IMR-90 (cell line): Measurements from ENCODE around the gene TARDBP. TPM values are rescaled to one million over a fixed set of nuclear protein-coding genes. Genes with fewer than 3 reads are reported as not detected.

Source experiments
- ATAC-seq: fragments of 200-7000 bp; cut with Tn5 transposase; 2 replicates; pipeline ENCODE4 v1.9.1; 2020; ENCODE audit warnings: low read depth, mild to moderate bottlenecking, moderate library complexity
- BruUV-seq: library from RNA; stranded (reverse); fragments of 400-500 nt; replicated peaks from 2 replicates; lab custom pipeline; 2021; lab: Mats Ljungman, UMichigan
- CTCF ChIA-PET: fragments of 300-600 bp; formaldehyde crosslinking; extraction: SDS; loops from one replicate; lab custom pipeline; 2021; ENCODE audit warnings: antibody characterized with exemption; lab: Yijun Ruan, JAX
- POLR2A ChIA-PET: fragments of 300-600 bp; sonication (Branson Sonifier 250); formaldehyde crosslinking; loops from one replicate; lab custom pipeline; 2022; ENCODE audit warnings: antibody characterized with exemption; ENCODE audit not compliant: unreplicated experiment; lab: Charles Lee
- DNase-seq: peaks from one replicate; pipeline ENCODE4 v3.0.0; 2013
- H2AFZ ChIP-seq: replicated peaks from 2 replicates; pipeline ENCODE3; 2013; ENCODE audit warnings: low read length, mild to moderate bottlenecking; ENCODE audit not compliant: poor library complexity
- H2AK5ac ChIP-seq: 2 replicates; pipeline ENCODE4 v1.6.1; 2013; ENCODE audit warnings: low read depth, low read length, inconsistent platforms
- H2AK9ac ChIP-seq: replicated peaks from 2 replicates; pipeline ENCODE3; 2013; ENCODE audit warnings: mild to moderate bottlenecking, low read depth, low read length, moderate library complexity; ENCODE audit not compliant: poor library complexity
- H2BK120ac ChIP-seq: 2 replicates; pipeline ENCODE4 v1.6.1; 2013; ENCODE audit warnings: low read depth, low read length, inconsistent platforms
- H2BK15ac ChIP-seq: 3 replicates; pipeline ENCODE4 v1.6.1; 2013; ENCODE audit warnings: low read depth, low read length, inconsistent platforms
- H2BK20ac ChIP-seq: 2 replicates; pipeline ENCODE4 v1.6.1; 2013; ENCODE audit warnings: low read depth, mild to moderate bottlenecking, inconsistent platforms, low read length, moderate library complexity
- H2BK5ac ChIP-seq: 2 replicates; pipeline ENCODE4 v1.6.1; 2013; ENCODE audit warnings: mild to moderate bottlenecking, low read depth, low read length, inconsistent platforms; ENCODE audit not compliant: poor library complexity, severe bottlenecking
- H3K14ac ChIP-seq: replicated peaks from 2 replicates; pipeline ENCODE4 v1.6.1; 2013; ENCODE audit warnings: low read depth, low read length, inconsistent platforms
- H3K18ac ChIP-seq: 2 replicates; pipeline ENCODE4 v1.6.1; 2013; ENCODE audit warnings: low read depth, low read length, control low read depth
- H3K23ac ChIP-seq: 2 replicates; pipeline ENCODE4 v1.6.1; 2013; ENCODE audit warnings: low read depth, low read length, inconsistent platforms
- H3K27ac ChIP-seq: 2 replicates; pipeline ENCODE4 v1.5.1; 2013; ENCODE audit warnings: mild to moderate bottlenecking, control low read depth, low read length; ENCODE audit not compliant: insufficient read depth
- H3K27me3 ChIP-seq: 2 replicates; pipeline ENCODE4 v1.6.1; 2013; ENCODE audit warnings: low read length; ENCODE audit not compliant: control insufficient read depth, insufficient read depth
- H3K36me3 ChIP-seq: 2 replicates; pipeline ENCODE4 v1.6.1; 2013; ENCODE audit warnings: low read length, mixed read lengths; ENCODE audit not compliant: control insufficient read depth, insufficient read depth
- H3K4ac ChIP-seq: 2 replicates; pipeline ENCODE4 v1.6.1; 2013; ENCODE audit warnings: low read depth, low read length, inconsistent platforms
- H3K4me1 ChIP-seq: 2 replicates; pipeline ENCODE4 v1.6.1; 2013; ENCODE audit warnings: low read length, mixed read lengths; ENCODE audit not compliant: control insufficient read depth, insufficient read depth
- H3K4me2 ChIP-seq: 2 replicates; pipeline ENCODE4 v1.6.1; 2013; ENCODE audit warnings: low read depth, mild to moderate bottlenecking, control low read depth, low read length, moderate library complexity
- H3K4me3 ChIP-seq: 2 replicates; pipeline ENCODE4 v1.5.1; 2013; ENCODE audit warnings: low read depth, mild to moderate bottlenecking, control low read depth, low read length, moderate library complexity; ENCODE audit not compliant: insufficient read depth
- H3K56ac ChIP-seq: 2 replicates; pipeline ENCODE4 v1.6.1; 2013; ENCODE audit warnings: low read length, inconsistent platforms; ENCODE audit not compliant: insufficient read depth; ENCODE audit errors: extremely low read depth
- H3K79me1 ChIP-seq, 2 experiments: 2 replicates each; pipeline ENCODE4 v1.6.1; 2013; ENCODE audit warnings: low read length in 2 of 2, inconsistent platforms in 1 of 2, low read depth in 1 of 2
- H3K9ac ChIP-seq: 2 replicates; pipeline ENCODE4 v1.6.1; 2013; ENCODE audit warnings: low read depth, low read length, control low read depth
- H3K9me1 ChIP-seq: 2 replicates; pipeline ENCODE4 v1.6.1; 2013; ENCODE audit warnings: low read length, inconsistent platforms; ENCODE audit not compliant: insufficient read depth
- H3K9me3 ChIP-seq: 2 replicates; pipeline ENCODE4 v1.6.1; 2013; ENCODE audit warnings: low read length; ENCODE audit not compliant: control insufficient read depth, insufficient read depth
- H4K20me1 ChIP-seq: 2 replicates; pipeline ENCODE4 v1.6.1; 2013; ENCODE audit warnings: low read length, inconsistent platforms; ENCODE audit not compliant: insufficient read depth
- H4K5ac ChIP-seq: 2 replicates; pipeline ENCODE4 v1.6.1; 2013; ENCODE audit warnings: mild to moderate bottlenecking, low read depth, low read length, control low read depth
- H4K8ac ChIP-seq, 2 experiments: 2 replicates each; pipeline ENCODE4 v1.6.1; 2013; ENCODE audit warnings: low read depth in 2 of 2, low read length in 2 of 2, control low read depth in 1 of 2, inconsistent platforms in 1 of 2
- H4K91ac ChIP-seq: 2 replicates; pipeline ENCODE4 v1.6.1; 2013; ENCODE audit warnings: low read depth, low read length, inconsistent platforms; ENCODE audit not compliant: insufficient read depth
- BHLHE40 ChIP-seq: fragments of 150-350 bp; IDR thresholded peaks from 2 replicates; pipeline ENCODE4 v1.6.1; 2016; ENCODE audit warnings: mild to moderate bottlenecking, low read depth, low read length
- CTCF ChIP-seq: conservative IDR thresholded peaks from 2 replicates; pipeline ENCODE4 v1.5.1; 2012; ENCODE audit warnings: mild to moderate bottlenecking, low read depth, low read length, improper control_type of control experiment
- MAFK ChIP-seq: IDR thresholded peaks from 2 replicates; pipeline ENCODE4 v1.6.1; 2012; ENCODE audit warnings: low read depth, low read length, improper control_type of control experiment
- POLR2A ChIP-seq: IDR thresholded peaks from 2 replicates; pipeline ENCODE4 v1.6.1; 2012; ENCODE audit warnings: mild to moderate bottlenecking, low read depth, low read length
- RAD21 ChIP-seq: IDR thresholded peaks from 2 replicates; pipeline ENCODE4 v1.6.1; 2012; ENCODE audit warnings: low read length, improper control_type of control experiment
- WGBS, 2 experiments: methylation state at CpG; one replicate each; pipeline versions ENCODE4 v1.1.5 to v1.1.7; 2013; ENCODE audit warnings: missing lambda C conversion rate in 2 of 2; ENCODE audit not compliant: insufficient read length in 1 of 2; ENCODE audit errors: extremely low coverage in 2 of 2; 5-methylcytosine and 5-hydroxymethylcytosine counted together
- dilution Hi-C: fragments of 300-500 bp; cut with HindIII; formaldehyde crosslinking; loops from one replicate; pipeline ENCODE4 v1.14.3; 2018; ENCODE audit warnings: low sequenced_read_pairs; ENCODE audit not compliant: unreplicated experiment
- in situ Hi-C: fragments of 300-500 bp; cut with MboI; formaldehyde crosslinking; loops from 3 replicates; pipeline ENCODE4 v1.14.3; 2019; ENCODE audit warnings: low sequenced_read_pairs, inconsistent platforms, mixed read lengths
- intact Hi-C: fragments of 100-400 bp; cut with micrococcal nuclease; formaldehyde crosslinking; loops from 2 replicates; pipeline ENCODE4 v1.10.0; 2022
- polyA plus RNA-seq, 3 experiments: library from polyadenylated mRNA; depleted of rRNA; stranded (reverse); fragments of >200 nt; gene quantifications; 2 replicates each; pipeline ENCODE4 v1.2.3, GENCODE V29; 2012; ENCODE audit warnings: low replicate concordance in 1 of 3
- total RNA-seq: library from RNA; depleted of rRNA; stranded (reverse); fragments of >200 nt; gene quantifications from 2 replicates; pipeline ENCODE4 v1.2.3, GENCODE V29; 2012

TARDBP gene
- total and polyA plus RNA-seq, 2 of the 4 experiments (the other 2 are of a cell fraction) = 36.7 to 161 TPM

- H2AFZ ChIP-seq = no peak overlapping the region
- H4K5ac ChIP-seq = no peak overlapping the region
- H3K27me3 ChIP-seq = no peaks in the 10 kb centered on the region
- H3K9me1 ChIP-seq = peaks cover 6% of the 10 kb centered on the region; the same call in 1 of the 2 replicates
- no CpG with 5 or more reads among the region's 1 CpG for WGBS, 2 experiments
- peaks cover 3% of the 10 kb centered on the region for H3K4me1 ChIP-seq
- H3K79me1 ChIP-seq = peaks cover 18 to 19% of the 10 kb centered on the region in 2 experiments
- no peak overlapping the region for H3K9ac ChIP-seq
- no peak overlapping the region for H2BK20ac ChIP-seq
- H2BK15ac ChIP-seq = no peak overlapping the region
- no peak overlapping the region for H3K23ac ChIP-seq
- no peak overlapping the region for H2AK5ac ChIP-seq
- no TSS peak for BruUV-seq
- H3K4ac ChIP-seq = no peak overlapping the region
- no peak overlapping the region for H3K56ac ChIP-seq
- peaks cover 53% of the 10 kb centered on the region for H3K36me3 ChIP-seq
- H2AK9ac ChIP-seq = no peak overlapping the region
- H4K8ac ChIP-seq = no peak overlapping the region
- intact Hi-C loops (loop anchor here (2.0 kb wide), 1 partner anchor 27 kb away; no protein-coding TSS in a partner anchor), in situ Hi-C loops (no loop called here), dilution Hi-C loops (no loop called here)
- POLR2A ChIA-PET = no interaction called here
- TF ChIP-seq BHLHE40 (no peak), MAFK (no peak), RAD21 (no peak), CTCF (no peak), POLR2A (no peak)
- H4K91ac ChIP-seq = no peak overlapping the region
- no peak overlapping the region for H3K4me3 ChIP-seq
- H3K27ac ChIP-seq = no peak overlapping the region
- H3K9me3 ChIP-seq = no peaks in the 10 kb centered on the region
- CTCF ChIA-PET = interaction anchor here (0.9 kb wide), 1 partner anchor 28 kb away, joined by 4 read pairs; no protein-coding TSS in a partner anchor
- DNase-seq (no peak), ATAC-seq (no peak)
- H3K18ac ChIP-seq = no peak overlapping the region
- H3K4me2 ChIP-seq = no peak overlapping the region
- H2BK120ac ChIP-seq = no peak overlapping the region
- no peak overlapping the region for H2BK5ac ChIP-seq
- no peaks in the 10 kb centered on the region for H4K20me1 ChIP-seq
- H3K14ac ChIP-seq = no peak overlapping the region
These were observed 53.3 kb downstream of the TARDBP start for GRCh38 chr1:11065796-11066195.
